ENCODE measurements around the gene RBKS.

The RBKS gene

GRCh38 chr2:27814758-27815157 is 75.4 kb downstream of the RBKS start:
- Mint-ChIP-seq H3K4me3 (no peak overlapping the region), H3K27ac (no peak overlapping the region), H3K27me3 (peaks cover 7% of the 10 kb centered on the region), H3K9me3 (no peaks in the 10 kb centered on the region), H3K4me1 (peaks cover 5% of the 10 kb centered on the region), H3K36me3 (no peaks in the 10 kb centered on the region)
- CTCF ChIA-PET, result no interaction called here
- no peak for DNase-seq

GRCh38 chr2:27811768-27812167 is 78.4 kb downstream of the RBKS start:
- CTCF ChIA-PET, result no interaction called here
- peaks cover 15% of the 10 kb centered on the region for H3K27me3 Mint-ChIP-seq

GRCh38 chr2:27810455-27810854 is 79.7 kb downstream of the RBKS start:
- no peak for DNase-seq
- H3K27ac Mint-ChIP-seq, result no peak overlapping the region
- CTCF ChIA-PET, result no interaction called here
- peaks cover 5% of the 10 kb centered on the region for H3K4me1 Mint-ChIP-seq
- peaks cover 15% of the 10 kb centered on the region for H3K27me3 Mint-ChIP-seq
- no peak overlapping the region for H3K4me3 Mint-ChIP-seq
- H3K9me3 Mint-ChIP-seq, result no peaks in the 10 kb centered on the region
- no peaks in the 10 kb centered on the region for H3K36me3 Mint-ChIP-seq

More at GRCh38 chr2:27811768-27812167, 78.4 kb downstream of the RBKS start:
- no peak overlapping the region for H3K4me3 Mint-ChIP-seq
- no peak overlapping the region for H3K27ac Mint-ChIP-seq
- no peak for DNase-seq
- peaks cover 5% of the 10 kb centered on the region for H3K4me1 Mint-ChIP-seq
- H3K9me3 Mint-ChIP-seq, result no peaks in the 10 kb centered on the region
- no peaks in the 10 kb centered on the region for H3K36me3 Mint-ChIP-seq

GRCh38 chr2:27809761-27810241 is 80.4 kb downstream of the RBKS start:
- H3K27ac Mint-ChIP-seq, result no peak overlapping the region
- H3K36me3 Mint-ChIP-seq, result no peaks in the 10 kb centered on the region
- H3K27me3 Mint-ChIP-seq, result peaks cover 15% of the 10 kb centered on the region
- no peak for DNase-seq
- CTCF ChIA-PET, result no interaction called here
- H3K9me3 Mint-ChIP-seq, result no peaks in the 10 kb centered on the region
- no peak overlapping the region for H3K4me3 Mint-ChIP-seq
- peaks cover 5% of the 10 kb centered on the region for H3K4me1 Mint-ChIP-seq

GRCh38 chr2:27808984-27809383 is 81.2 kb downstream of the RBKS start:
- peaks cover 5% of the 10 kb centered on the region for H3K4me1 Mint-ChIP-seq
- CTCF ChIA-PET, result no interaction called here
- no peak overlapping the region for H3K27ac Mint-ChIP-seq
- no peaks in the 10 kb centered on the region for H3K36me3 Mint-ChIP-seq
- no peak for DNase-seq
- no peak overlapping the region for H3K4me3 Mint-ChIP-seq
- H3K9me3 Mint-ChIP-seq, result no peaks in the 10 kb centered on the region
- peaks cover 15% of the 10 kb centered on the region for H3K27me3 Mint-ChIP-seq

- peaks cover 15% of the 10 kb centered on the region for H3K27me3 Mint-ChIP-seq
- CTCF ChIA-PET, result no interaction called here
- H3K27ac Mint-ChIP-seq, result no peak overlapping the region
- H3K4me3 Mint-ChIP-seq, result no peak overlapping the region
- H3K36me3 Mint-ChIP-seq, result no peaks in the 10 kb centered on the region
- H3K4me1 Mint-ChIP-seq, result peaks cover 5% of the 10 kb centered on the region
- no peaks in the 10 kb centered on the region for H3K9me3 Mint-ChIP-seq
- DNase-seq, result no peak
These were observed 81.8 kb downstream of the RBKS start for GRCh38 chr2:27808418-27808817.

GRCh38 chr2:27807476-27807875 is 82.7 kb downstream of the RBKS start:
- H3K27me3 Mint-ChIP-seq, result peaks cover 15% of the 10 kb centered on the region
- no peaks in the 10 kb centered on the region for H3K9me3 Mint-ChIP-seq
- peak; percentile 24 for DNase-seq
- H3K36me3 Mint-ChIP-seq, result no peaks in the 10 kb centered on the region
- H3K27ac Mint-ChIP-seq, result no peak overlapping the region
- H3K4me3 Mint-ChIP-seq, result no peak overlapping the region
- H3K4me1 Mint-ChIP-seq, result peaks cover 5% of the 10 kb centered on the region
- CTCF ChIA-PET, result interaction anchor here (1.0 to 1.1 kb wide), 2 partner anchors 12 to 448 kb away, joined by 3 to 4 read pairs; no protein-coding TSS in a partner anchor

- H3K9me3 Mint-ChIP-seq, result no peaks in the 10 kb centered on the region
- H3K27me3 Mint-ChIP-seq, result peaks cover 15% of the 10 kb centered on the region
- H3K4me3 Mint-ChIP-seq, result no peak overlapping the region
- H3K27ac Mint-ChIP-seq, result no peak overlapping the region
- DNase-seq, result no peak
- H3K4me1 Mint-ChIP-seq, result peaks cover 2% of the 10 kb centered on the region
- H3K36me3 Mint-ChIP-seq, result no peaks in the 10 kb centered on the region
- CTCF ChIA-PET, result interaction anchor here (1.0 kb wide), 1 partner anchor 449 kb away, joined by 4 read pairs; no protein-coding TSS in a partner anchor
These were observed 83.7 kb downstream of the RBKS start for GRCh38 chr2:27806311-27807059.

- H3K36me3 Mint-ChIP-seq, result no peaks in the 10 kb centered on the region
- H3K27me3 Mint-ChIP-seq, result peaks cover 9% of the 10 kb centered on the region
- no peak overlapping the region for H3K4me3 Mint-ChIP-seq
- no peaks in the 10 kb centered on the region for H3K9me3 Mint-ChIP-seq
- CTCF ChIA-PET, result no interaction called here
- H3K4me1 Mint-ChIP-seq, result no peaks in the 10 kb centered on the region
- no peak overlapping the region for H3K27ac Mint-ChIP-seq
- no peak for DNase-seq
These were observed 85.0 kb downstream of the RBKS start for GRCh38 chr2:27805180-27805579.

- Mint-ChIP-seq H3K27me3 (peaks cover 9% of the 10 kb centered on the region), H3K4me1 (no peaks in the 10 kb centered on the region), H3K9me3 (no peaks in the 10 kb centered on the region), H3K36me3 (no peaks in the 10 kb centered on the region), H3K27ac (no peak overlapping the region), H3K4me3 (no peak overlapping the region)
- DNase-seq, result no peak
- CTCF ChIA-PET, result no interaction called here
These were observed 86.0 kb downstream of the RBKS start for GRCh38 chr2:27804146-27804545.

- H3K27ac Mint-ChIP-seq, result no peak overlapping the region
- H3K27me3 Mint-ChIP-seq, result peaks cover 5% of the 10 kb centered on the region
- no peak overlapping the region for H3K4me3 Mint-ChIP-seq
- H3K4me1 Mint-ChIP-seq, result no peaks in the 10 kb centered on the region
- no peaks in the 10 kb centered on the region for H3K9me3 Mint-ChIP-seq
- no peak for DNase-seq
- CTCF ChIA-PET, result interaction anchor here (1.3 kb wide), 1 partner anchor 10 kb away, joined by 4 read pairs; no protein-coding TSS in a partner anchor
- no peaks in the 10 kb centered on the region for H3K36me3 Mint-ChIP-seq
These were observed 87.1 kb downstream of the RBKS start for GRCh38 chr2:27803046-27803445.

GRCh38 chr2:27802547-27802946 is 87.6 kb downstream of the RBKS start:
- CTCF ChIA-PET, result interaction anchor here (1.3 kb wide), 1 partner anchor 11 kb away, joined by 4 read pairs; no protein-coding TSS in a partner anchor
- Mint-ChIP-seq H3K4me3 (no peak overlapping the region), H3K27me3 (peaks cover 3% of the 10 kb centered on the region), H3K27ac (no peak overlapping the region), H3K4me1 (no peaks in the 10 kb centered on the region), H3K9me3 (no peaks in the 10 kb centered on the region), H3K36me3 (no peaks in the 10 kb centered on the region)
- no peak for DNase-seq

GRCh38 chr2:27800856-27801255 is 89.3 kb downstream of the RBKS start:
- Mint-ChIP-seq H3K4me1 (no peaks in the 10 kb centered on the region), H3K9me3 (no peaks in the 10 kb centered on the region), H3K27ac (no peak overlapping the region), H3K27me3 (no peaks in the 10 kb centered on the region), H3K4me3 (no peak overlapping the region), H3K36me3 (no peaks in the 10 kb centered on the region)
- no peak for DNase-seq
- CTCF ChIA-PET, result no interaction called here

- Mint-ChIP-seq H3K9me3 (no peaks in the 10 kb centered on the region), H3K4me1 (no peaks in the 10 kb centered on the region), H3K27ac (no peak overlapping the region), H3K27me3 (no peaks in the 10 kb centered on the region), H3K4me3 (no peak overlapping the region), H3K36me3 (no peaks in the 10 kb centered on the region)
- DNase-seq, result no peak
- CTCF ChIA-PET, result no interaction called here
These were observed 90.6 kb downstream of the RBKS start for GRCh38 chr2:27799646-27800010.

GRCh38 chr2:27798948-27799645 is 91.1 kb downstream of the RBKS start:
- Mint-ChIP-seq H3K27me3 (no peaks in the 10 kb centered on the region), H3K4me1 (no peaks in the 10 kb centered on the region), H3K27ac (no peak overlapping the region), H3K9me3 (no peaks in the 10 kb centered on the region), H3K36me3 (no peaks in the 10 kb centered on the region), H3K4me3 (no peak overlapping the region)
- CTCF ChIA-PET, result no interaction called here
- DNase-seq, result no peak

All from activated naive CD4-positive, alpha-beta T cell treated with anti-CD3 and anti-CD28 coated beads, Interleukin-2, amount 10 ng/mL, durations not matched to agents 7 days and 5 days (primary cell).